ENCODE measurements around the gene GOLGA6L9.
"Not testable (repeated sequence)": the region's sequence is repeated elsewhere in the genome, so short reads cannot be mapped to it uniquely, and the experiment has no call there.

The GOLGA6L9 gene

GRCh38 chr15:82429693-82430092, at the start of gene GOLGA6L9:
TSS of gene GOLGA6L9 (plus strand) at chr15:82429816. CDS start at chr15:82430080, 264 bp downstream.
- ATAC-seq = not testable (repeated sequence)

- ATAC-seq = not testable (repeated sequence)
Measured at GRCh38 chr15:82381330-82381955, 48.2 kb upstream of the GOLGA6L9 start.

- not testable (repeated sequence) for ATAC-seq
Measured at GRCh38 chr15:82387209-82387608, 42.4 kb upstream of the GOLGA6L9 start.

- not testable (repeated sequence) for ATAC-seq
Measured at GRCh38 chr15:82390152-82390551, 39.5 kb upstream of the GOLGA6L9 start.

- ATAC-seq = not testable (repeated sequence)
Measured at GRCh38 chr15:82392077-82392476, 37.5 kb upstream of the GOLGA6L9 start.

- ATAC-seq = no peak
- TF ChIP-seq ISL1 (CRISPR knock-in tag; IDR thresholded peaks at IDR 0.05) (no peak), CSRNP3 (CRISPR knock-in tag; IDR thresholded peaks at IDR 0.05) (no peak), ZC3H10 (CRISPR knock-in tag; IDR thresholded peaks at IDR 0.05) (no peak), SNAI2 (CRISPR knock-in tag; IDR thresholded peaks at IDR 0.05) (no peak), ZFP30 (CRISPR knock-in tag; IDR thresholded peaks at IDR 0.05) (no peak), POU6F1 (CRISPR knock-in tag; IDR thresholded peaks at IDR 0.05; ENCODE audit: borderline replicate concordance, low read depth) (no peak), GLIS3 (CRISPR knock-in tag; IDR thresholded peaks at IDR 0.05) (no peak), CREB5 (CRISPR knock-in tag; IDR thresholded peaks at IDR 0.05; ENCODE audit: low read depth) (no peak), PPARA (CRISPR knock-in tag; IDR thresholded peaks at IDR 0.05; ENCODE audit: borderline replicate concordance) (no peak), ZFP3 (CRISPR knock-in tag; IDR thresholded peaks at IDR 0.05) (no peak), CSDC2 (CRISPR knock-in tag; IDR thresholded peaks at IDR 0.05) (no peak), ZNF70 (CRISPR knock-in tag; IDR thresholded peaks at IDR 0.05) (no peak), TSHZ2 (CRISPR knock-in tag; IDR thresholded peaks at IDR 0.05) (no peak), ZNF8 (CRISPR knock-in tag; IDR thresholded peaks at IDR 0.05) (no peak)
Measured at GRCh38 chr15:82393671-82394070, 35.9 kb upstream of the GOLGA6L9 start.

GRCh38 chr15:82395788-82396187, 33.8 kb upstream of the GOLGA6L9 start:
- not testable (repeated sequence) for ATAC-seq

- no peak for ATAC-seq
- TF ChIP-seq CREB5 (CRISPR knock-in tag; IDR thresholded peaks at IDR 0.05; ENCODE audit: low read depth) = no peak
- TF ChIP-seq CSDC2 (CRISPR knock-in tag; IDR thresholded peaks at IDR 0.05) = no peak
- TF ChIP-seq ZFP30 (CRISPR knock-in tag; IDR thresholded peaks at IDR 0.05) = no peak
- no peak for TF ChIP-seq ZFP3 (CRISPR knock-in tag; IDR thresholded peaks at IDR 0.05)
- TF ChIP-seq OSR1 (CRISPR knock-in tag; IDR thresholded peaks at IDR 0.05) = no peak
- TF ChIP-seq TSHZ2 (CRISPR knock-in tag; IDR thresholded peaks at IDR 0.05) = no peak
- TF ChIP-seq ARNTL (CRISPR knock-in tag; IDR thresholded peaks at IDR 0.05; ENCODE audit: borderline replicate concordance, low read depth) = no peak
- TF ChIP-seq ZC3H10 (CRISPR knock-in tag; IDR thresholded peaks at IDR 0.05) = no peak
- TF ChIP-seq ZNF70 (CRISPR knock-in tag; IDR thresholded peaks at IDR 0.05) = no peak
- no peak for TF ChIP-seq ISL1 (CRISPR knock-in tag; IDR thresholded peaks at IDR 0.05)
- TF ChIP-seq BACH2 (CRISPR knock-in tag; IDR thresholded peaks at IDR 0.05; ENCODE audit: borderline replicate concordance) = no peak
- TF ChIP-seq SNAI2 (CRISPR knock-in tag; IDR thresholded peaks at IDR 0.05) = no peak
Measured at GRCh38 chr15:82397817-82398216, 31.8 kb upstream of the GOLGA6L9 start.

Data from SK-N-SH treated with all-trans-retinoic acid at 6 μM for 48 hours (cell line).